ENCODE results near the gene DBP.
A peak's percentile ranks its signal among the peaks of the same experiment; 100 is the strongest.
"Not testable (repeated sequence)": the region's sequence is repeated elsewhere in the genome, so short reads cannot be mapped to it uniquely, and the experiment has no call there.

Gene DBP

GRCh38 chr19:48641850-48642249, 4.7 kb upstream of the DBP start:
- DNase-seq (ENCODE audit: low read depth in 2 of 3, low spot score in 1 of 3), result no peak

GRCh38 chr19:48639483-48640375, 2.5 kb upstream of the DBP start:
- no peak for DNase-seq (ENCODE audit: low read depth in 2 of 3, low spot score in 1 of 3)

GRCh38 chr19:48638831-48639381, 1.7 kb upstream of the DBP start:
- DNase-seq (ENCODE audit: low read depth in 2 of 3, low spot score in 1 of 3), result no peak

GRCh38 chr19:48637948-48638830, 1.0 kb upstream of the DBP start:
- peak; percentile 66 to 72 (median 67) for DNase-seq (ENCODE audit: low read depth in 2 of 3, low spot score in 1 of 3)

GRCh38 chr19:48637449-48637947, 319 bp upstream of the DBP start:
- DNase-seq (ENCODE audit: low read depth in 2 of 3, low spot score in 1 of 3), result peak; percentile 94 to 97 (median 96)

GRCh38 chr19:48635966-48636858, 967 bp downstream of the DBP start:
- DNase-seq (ENCODE audit: low read depth in 2 of 3, low spot score in 1 of 3), result no peak

GRCh38 chr19:48635263-48635965, 1.8 kb downstream of the DBP start:
- peak in 2 of 3 donors; percentile 61 to 70 for DNase-seq (ENCODE audit: low read depth in 2 of 3, low spot score in 1 of 3)

- DNase-seq (ENCODE audit: low read depth in 2 of 3, low spot score in 1 of 3), result peak; percentile 89 to 93 (median 92)
Measured at GRCh38 chr19:48634424-48635262, 2.5 kb downstream of the DBP start.

GRCh38 chr19:48634036-48634342, 3.2 kb downstream of the DBP start:
- DNase-seq (ENCODE audit: low read depth in 2 of 3, low spot score in 1 of 3), result no peak

GRCh38 chr19:48633148-48634035, 3.8 kb downstream of the DBP start:
- no peak for DNase-seq (ENCODE audit: low read depth in 2 of 3, low spot score in 1 of 3)

- DNase-seq (ENCODE audit: low read depth in 2 of 3, low spot score in 1 of 3), result no peak
Measured at GRCh38 chr19:48632692-48633147, 4.5 kb downstream of the DBP start.

- DNase-seq (ENCODE audit: low read depth in 2 of 3, low spot score in 1 of 3), result not testable (repeated sequence)
Measured at GRCh38 chr19:48632286-48632685, 4.9 kb downstream of the DBP start.

- no peak for DNase-seq (ENCODE audit: low read depth in 2 of 3, low spot score in 1 of 3)
Measured at GRCh38 chr19:48631225-48631624, 6.0 kb downstream of the DBP start.

GRCh38 chr19:48630296-48631063, 6.7 kb downstream of the DBP start:
- no peak for DNase-seq (ENCODE audit: low read depth in 2 of 3, low spot score in 1 of 3)

GRCh38 chr19:48629599-48630295, 7.4 kb downstream of the DBP start:
- DNase-seq (ENCODE audit: low read depth in 2 of 3, low spot score in 1 of 3), result no peak

GRCh38 chr19:48629297-48629598, 7.9 kb downstream of the DBP start:
- no peak for DNase-seq (ENCODE audit: low read depth in 2 of 3, low spot score in 1 of 3)

All from stimulated activated CD4-positive, alpha-beta T cell treated with anti-CD3 and anti-CD28 coated beads, Interleukin-12 subunit alpha, Interleukin-12 subunit beta, amount 100 ng/mL, for 48 hours (primary cell).